ENCODE data around the gene C3orf52. TPM values are rescaled to one million over a fixed set of nuclear protein-coding genes. Genes with fewer than 3 reads are reported as not detected.

Gene C3orf52
- total RNA-seq, 5 donors from 2014 or later (not counting 1 experiment from before 2014, with no cell fraction given): 0.95 to 2.2 (median 1.5) TPM

Other genes starting within 250 kb of the C3orf52 start
- gene PHLDB2, start 227.1 kb upstream of the C3orf52 start, total RNA-seq: 10 to 100 TPM in 1 of 5 donors, 1 to 10 TPM in 4; 2.0 to 12.1 (median 3.9) TPM
- gene ABHD10, start 107.4 kb upstream of the C3orf52 start, total RNA-seq: 10 to 100 TPM; 18.3 to 31.8 (median 28.1) TPM
- gene TAGLN3, start 87.5 kb upstream of the C3orf52 start, total RNA-seq: not detected
- under 1 TPM in 1 of 5 donors, not detected in 4; 0.10 TPM for gene TMPRSS7, start 51.7 kb upstream of the C3orf52 start, total RNA-seq
- 10 to 100 TPM; 15.8 to 21.6 (median 18.2) TPM for gene GCSAM, start 46.9 kb downstream of the C3orf52 start, total RNA-seq
- not detected for gene SLC9C1, start 207.8 kb downstream of the C3orf52 start, total RNA-seq
- gene CD200, start 246.8 kb downstream of the C3orf52 start, total RNA-seq: 1 to 10 TPM; 1.3 to 4.6 (median 2.2) TPM